IMR-90 (cell line): Measurements from ENCODE around the gene NPSR1. TPM values are rescaled to one million over a fixed set of nuclear protein-coding genes. Genes with fewer than 3 reads are reported as not detected.

ENCODE experiments used
- ATAC-seq: fragments of 200-7000 bp; cut with Tn5 transposase; 2 replicates; pipeline ENCODE4 v1.9.1; 2020; ENCODE audit warnings: low read depth, mild to moderate bottlenecking, moderate library complexity
- BruUV-seq: library from RNA; stranded (reverse); fragments of 400-500 nt; replicated peaks from 2 replicates; lab custom pipeline; 2021; lab: Mats Ljungman, UMichigan
- CTCF ChIA-PET: fragments of 300-600 bp; formaldehyde crosslinking; extraction: SDS; loops from one replicate; lab custom pipeline; 2021; ENCODE audit warnings: antibody characterized with exemption; lab: Yijun Ruan, JAX
- POLR2A ChIA-PET: fragments of 300-600 bp; sonication (Branson Sonifier 250); formaldehyde crosslinking; loops from one replicate; lab custom pipeline; 2022; ENCODE audit warnings: antibody characterized with exemption; ENCODE audit not compliant: unreplicated experiment; lab: Charles Lee
- DNase-seq: peaks from one replicate; pipeline ENCODE4 v3.0.0; 2013
- H2AFZ ChIP-seq: replicated peaks from 2 replicates; pipeline ENCODE3; 2013; ENCODE audit warnings: low read length, mild to moderate bottlenecking; ENCODE audit not compliant: poor library complexity
- H2AK5ac ChIP-seq: 2 replicates; pipeline ENCODE4 v1.6.1; 2013; ENCODE audit warnings: low read depth, low read length, inconsistent platforms
- H2AK9ac ChIP-seq: replicated peaks from 2 replicates; pipeline ENCODE3; 2013; ENCODE audit warnings: mild to moderate bottlenecking, low read depth, low read length, moderate library complexity; ENCODE audit not compliant: poor library complexity
- H2BK120ac ChIP-seq: 2 replicates; pipeline ENCODE4 v1.6.1; 2013; ENCODE audit warnings: low read depth, low read length, inconsistent platforms
- H2BK15ac ChIP-seq: 3 replicates; pipeline ENCODE4 v1.6.1; 2013; ENCODE audit warnings: low read depth, low read length, inconsistent platforms
- H2BK20ac ChIP-seq: 2 replicates; pipeline ENCODE4 v1.6.1; 2013; ENCODE audit warnings: low read depth, mild to moderate bottlenecking, inconsistent platforms, low read length, moderate library complexity
- H2BK5ac ChIP-seq: 2 replicates; pipeline ENCODE4 v1.6.1; 2013; ENCODE audit warnings: mild to moderate bottlenecking, low read depth, low read length, inconsistent platforms; ENCODE audit not compliant: poor library complexity, severe bottlenecking
- H3K14ac ChIP-seq: replicated peaks from 2 replicates; pipeline ENCODE4 v1.6.1; 2013; ENCODE audit warnings: low read depth, low read length, inconsistent platforms
- H3K18ac ChIP-seq: 2 replicates; pipeline ENCODE4 v1.6.1; 2013; ENCODE audit warnings: low read depth, low read length, control low read depth
- H3K23ac ChIP-seq: 2 replicates; pipeline ENCODE4 v1.6.1; 2013; ENCODE audit warnings: low read depth, low read length, inconsistent platforms
- H3K27ac ChIP-seq: 2 replicates; pipeline ENCODE4 v1.5.1; 2013; ENCODE audit warnings: mild to moderate bottlenecking, control low read depth, low read length; ENCODE audit not compliant: insufficient read depth
- H3K27me3 ChIP-seq: 2 replicates; pipeline ENCODE4 v1.6.1; 2013; ENCODE audit warnings: low read length; ENCODE audit not compliant: control insufficient read depth, insufficient read depth
- H3K36me3 ChIP-seq: 2 replicates; pipeline ENCODE4 v1.6.1; 2013; ENCODE audit warnings: low read length, mixed read lengths; ENCODE audit not compliant: control insufficient read depth, insufficient read depth
- H3K4ac ChIP-seq: 2 replicates; pipeline ENCODE4 v1.6.1; 2013; ENCODE audit warnings: low read depth, low read length, inconsistent platforms
- H3K4me1 ChIP-seq: 2 replicates; pipeline ENCODE4 v1.6.1; 2013; ENCODE audit warnings: low read length, mixed read lengths; ENCODE audit not compliant: control insufficient read depth, insufficient read depth
- H3K4me2 ChIP-seq: 2 replicates; pipeline ENCODE4 v1.6.1; 2013; ENCODE audit warnings: low read depth, mild to moderate bottlenecking, control low read depth, low read length, moderate library complexity
- H3K4me3 ChIP-seq: 2 replicates; pipeline ENCODE4 v1.5.1; 2013; ENCODE audit warnings: low read depth, mild to moderate bottlenecking, control low read depth, low read length, moderate library complexity; ENCODE audit not compliant: insufficient read depth
- H3K56ac ChIP-seq: 2 replicates; pipeline ENCODE4 v1.6.1; 2013; ENCODE audit warnings: low read length, inconsistent platforms; ENCODE audit not compliant: insufficient read depth; ENCODE audit errors: extremely low read depth
- H3K79me1 ChIP-seq, 2 experiments: 2 replicates each; pipeline ENCODE4 v1.6.1; 2013; ENCODE audit warnings: low read length in 2 of 2, inconsistent platforms in 1 of 2, low read depth in 1 of 2
- H3K9ac ChIP-seq: 2 replicates; pipeline ENCODE4 v1.6.1; 2013; ENCODE audit warnings: low read depth, low read length, control low read depth
- H3K9me1 ChIP-seq: 2 replicates; pipeline ENCODE4 v1.6.1; 2013; ENCODE audit warnings: low read length, inconsistent platforms; ENCODE audit not compliant: insufficient read depth
- H3K9me3 ChIP-seq: 2 replicates; pipeline ENCODE4 v1.6.1; 2013; ENCODE audit warnings: low read length; ENCODE audit not compliant: control insufficient read depth, insufficient read depth
- H4K20me1 ChIP-seq: 2 replicates; pipeline ENCODE4 v1.6.1; 2013; ENCODE audit warnings: low read length, inconsistent platforms; ENCODE audit not compliant: insufficient read depth
- H4K5ac ChIP-seq: 2 replicates; pipeline ENCODE4 v1.6.1; 2013; ENCODE audit warnings: mild to moderate bottlenecking, low read depth, low read length, control low read depth
- H4K8ac ChIP-seq, 2 experiments: 2 replicates each; pipeline ENCODE4 v1.6.1; 2013; ENCODE audit warnings: low read depth in 2 of 2, low read length in 2 of 2, control low read depth in 1 of 2, inconsistent platforms in 1 of 2
- H4K91ac ChIP-seq: 2 replicates; pipeline ENCODE4 v1.6.1; 2013; ENCODE audit warnings: low read depth, low read length, inconsistent platforms; ENCODE audit not compliant: insufficient read depth
- CHD1 ChIP-seq: IDR thresholded peaks from 2 replicates; pipeline ENCODE4 v1.6.1; 2012; ENCODE audit warnings: low read depth, low read length, improper control_type of control experiment
- MAFK ChIP-seq: IDR thresholded peaks from 2 replicates; pipeline ENCODE4 v1.6.1; 2012; ENCODE audit warnings: low read depth, low read length, improper control_type of control experiment
- WGBS, 2 experiments: methylation state at CpG; one replicate each; pipeline versions ENCODE4 v1.1.5 to v1.1.7; 2013; ENCODE audit warnings: missing lambda C conversion rate in 2 of 2; ENCODE audit not compliant: insufficient read length in 1 of 2; ENCODE audit errors: extremely low coverage in 2 of 2; 5-methylcytosine and 5-hydroxymethylcytosine counted together
- dilution Hi-C: fragments of 300-500 bp; cut with HindIII; formaldehyde crosslinking; loops from one replicate; pipeline ENCODE4 v1.14.3; 2018; ENCODE audit warnings: low sequenced_read_pairs; ENCODE audit not compliant: unreplicated experiment
- in situ Hi-C: fragments of 300-500 bp; cut with MboI; formaldehyde crosslinking; loops from 3 replicates; pipeline ENCODE4 v1.14.3; 2019; ENCODE audit warnings: low sequenced_read_pairs, inconsistent platforms, mixed read lengths
- intact Hi-C: fragments of 100-400 bp; cut with micrococcal nuclease; formaldehyde crosslinking; loops from 2 replicates; pipeline ENCODE4 v1.10.0; 2022
- polyA plus RNA-seq, 3 experiments: library from polyadenylated mRNA; depleted of rRNA; stranded (reverse); fragments of >200 nt; gene quantifications; 2 replicates each; pipeline ENCODE4 v1.2.3, GENCODE V29; 2012; ENCODE audit warnings: low replicate concordance in 1 of 3
- total RNA-seq: library from RNA; depleted of rRNA; stranded (reverse); fragments of >200 nt; gene quantifications from 2 replicates; pipeline ENCODE4 v1.2.3, GENCODE V29; 2012
- TF ChIP-seq, protein P1 (sequence below): conservative IDR thresholded peaks from 2 replicates; pipeline ENCODE4 v1.5.1; 2012; ENCODE audit warnings: mild to moderate bottlenecking, low read depth, low read length, improper control_type of control experiment
- TF ChIP-seq, protein P2 (sequence below): fragments of 150-350 bp; IDR thresholded peaks from 2 replicates; pipeline ENCODE4 v1.6.1; 2017; ENCODE audit warnings: mild to moderate bottlenecking, antibody characterized with exemption, low read length, low read depth

NPSR1 gene
- total and polyA plus RNA-seq, 2 of the 4 experiments (the other 2 are of a cell fraction) = not detected

DNA sequence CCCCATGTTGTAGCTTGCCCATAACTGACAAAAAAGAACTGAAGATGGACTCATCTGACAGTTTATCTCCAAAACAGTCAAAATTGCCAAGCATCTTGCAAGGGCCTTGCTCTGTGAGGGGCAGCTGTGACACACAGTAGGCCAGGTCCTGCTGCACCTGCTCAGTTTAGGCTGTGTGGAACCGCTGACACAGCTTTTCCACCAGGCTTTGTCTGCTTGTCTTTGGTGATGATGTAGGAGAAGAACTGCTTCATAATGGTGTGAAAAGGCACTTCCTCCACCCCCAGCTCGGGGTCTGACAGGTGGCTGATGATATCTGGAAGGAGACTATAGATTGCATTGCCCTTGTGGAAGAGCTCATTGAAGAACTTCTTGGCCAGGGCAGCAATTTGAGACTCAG is 92.6 kb downstream of the NPSR1 start:
- no peak overlapping the region for H2AK5ac ChIP-seq
- H3K14ac ChIP-seq = no peak overlapping the region
- dilution Hi-C loops (no loop called here), in situ Hi-C loops (no loop called here), intact Hi-C loops (no loop called here)
- H3K79me1 ChIP-seq = no peaks in the 10 kb centered on the region
- WGBS, 2 experiments = no CpG with 5 or more reads among the region's 2 CpGs
- H3K56ac ChIP-seq = no peak overlapping the region
- POLR2A ChIA-PET = no interaction called here
- H3K23ac ChIP-seq = no peak overlapping the region
- ATAC-seq = no peak
- H2BK20ac ChIP-seq = no peak overlapping the region
- no peak overlapping the region for H2AFZ ChIP-seq
- H4K20me1 ChIP-seq = no peaks in the 10 kb centered on the region
- H2AK9ac ChIP-seq = no peak overlapping the region
- H3K9me1 ChIP-seq = no peaks in the 10 kb centered on the region
- CTCF ChIA-PET = no interaction called here
- H3K18ac ChIP-seq = no peak overlapping the region
- no peaks in the 10 kb centered on the region; the same call in 1 of the 2 replicates for H3K4me1 ChIP-seq
- H2BK15ac ChIP-seq = no peak overlapping the region
- H4K5ac ChIP-seq = no peak overlapping the region
- TF ChIP-seq MAFK (peak; percentile 25; the same call in 1 of the 2 replicates), CHD1 (no peak)
- TF ChIP-seq, protein P1, sequence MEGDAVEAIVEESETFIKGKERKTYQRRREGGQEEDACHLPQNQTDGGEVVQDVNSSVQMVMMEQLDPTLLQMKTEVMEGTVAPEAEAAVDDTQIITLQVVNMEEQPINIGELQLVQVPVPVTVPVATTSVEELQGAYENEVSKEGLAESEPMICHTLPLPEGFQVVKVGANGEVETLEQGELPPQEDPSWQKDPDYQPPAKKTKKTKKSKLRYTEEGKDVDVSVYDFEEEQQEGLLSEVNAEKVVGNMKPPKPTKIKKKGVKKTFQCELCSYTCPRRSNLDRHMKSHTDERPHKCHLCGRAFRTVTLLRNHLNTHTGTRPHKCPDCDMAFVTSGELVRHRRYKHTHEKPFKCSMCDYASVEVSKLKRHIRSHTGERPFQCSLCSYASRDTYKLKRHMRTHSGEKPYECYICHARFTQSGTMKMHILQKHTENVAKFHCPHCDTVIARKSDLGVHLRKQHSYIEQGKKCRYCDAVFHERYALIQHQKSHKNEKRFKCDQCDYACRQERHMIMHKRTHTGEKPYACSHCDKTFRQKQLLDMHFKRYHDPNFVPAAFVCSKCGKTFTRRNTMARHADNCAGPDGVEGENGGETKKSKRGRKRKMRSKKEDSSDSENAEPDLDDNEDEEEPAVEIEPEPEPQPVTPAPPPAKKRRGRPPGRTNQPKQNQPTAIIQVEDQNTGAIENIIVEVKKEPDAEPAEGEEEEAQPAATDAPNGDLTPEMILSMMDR = no peak
- TF ChIP-seq, protein P2, sequence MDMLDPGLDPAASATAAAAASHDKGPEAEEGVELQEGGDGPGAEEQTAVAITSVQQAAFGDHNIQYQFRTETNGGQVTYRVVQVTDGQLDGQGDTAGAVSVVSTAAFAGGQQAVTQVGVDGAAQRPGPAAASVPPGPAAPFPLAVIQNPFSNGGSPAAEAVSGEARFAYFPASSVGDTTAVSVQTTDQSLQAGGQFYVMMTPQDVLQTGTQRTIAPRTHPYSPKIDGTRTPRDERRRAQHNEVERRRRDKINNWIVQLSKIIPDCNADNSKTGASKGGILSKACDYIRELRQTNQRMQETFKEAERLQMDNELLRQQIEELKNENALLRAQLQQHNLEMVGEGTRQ = no peak
- no peak for DNase-seq
- no peak overlapping the region for H3K9ac ChIP-seq
- H3K4me3 ChIP-seq = no peak overlapping the region
- H3K4ac ChIP-seq = no peak overlapping the region
- no peak overlapping the region for H2BK5ac ChIP-seq
- H3K27ac ChIP-seq = no peak overlapping the region
- H2BK120ac ChIP-seq = no peak overlapping the region
- H3K9me3 ChIP-seq = no peaks in the 10 kb centered on the region
- no peaks in the 10 kb centered on the region for H3K27me3 ChIP-seq
- no peak overlapping the region for H4K8ac ChIP-seq
- no peak overlapping the region for H3K4me2 ChIP-seq
- BruUV-seq = no TSS peak
- H3K36me3 ChIP-seq = no peaks in the 10 kb centered on the region
- no peak overlapping the region for H4K91ac ChIP-seq
